Progenitor cell of endocrine pancreas (in vitro differentiated cells): ENCODE results near the gene GTF3C1. TPM values are rescaled to one million over a fixed set of nuclear protein-coding genes. Genes with fewer than 3 reads are reported as not detected.

Experiments used
- DNase-seq: peaks from one replicate; pipeline ENCODE4 v3.0.0; 2021; ENCODE audit warnings: low spot score; ENCODE audit not compliant: unreplicated experiment
- H3K27ac Mint-ChIP-seq: 2 replicates; pipeline ENCODE4 v1.8.0; 2021; ENCODE audit warnings: mild to moderate bottlenecking, moderate library complexity, mixed read lengths
- H3K27me3 Mint-ChIP-seq: 2 replicates; pipeline ENCODE4 v1.8.0; 2021; ENCODE audit warnings: mixed read lengths
- H3K36me3 Mint-ChIP-seq: 2 replicates; pipeline ENCODE4 v1.8.0; 2022; ENCODE audit warnings: mixed read lengths; ENCODE audit not compliant: insufficient read depth
- H3K4me1 Mint-ChIP-seq: 2 replicates; pipeline ENCODE4 v1.8.0; 2021; ENCODE audit warnings: low read depth, mixed read lengths
- H3K4me3 Mint-ChIP-seq: 2 replicates; pipeline ENCODE4 v1.8.0; 2021; ENCODE audit warnings: low read depth, mild to moderate bottlenecking, moderate library complexity, mixed read lengths
- H3K9me3 Mint-ChIP-seq: 2 replicates; pipeline ENCODE4 v1.8.0; 2021; ENCODE audit warnings: low read depth, mixed read lengths
- CTCF ChIP-seq: fragments of 200-600 bp; sonication (generic); IDR thresholded peaks from one replicate; pipeline ENCODE4 v1.5.0; 2021; ENCODE audit warnings: antibody characterized with exemption, mild to moderate bottlenecking; ENCODE audit not compliant: unreplicated experiment
- total RNA-seq: library from RNA; stranded (reverse); gene quantifications from 2 replicates; pipeline ENCODE4 v1.2.1, GENCODE V29; 2021

The GTF3C1 gene
- total RNA-seq, 1 donor from 2014 or later: 106 TPM

GRCh38 chr16:27455700-27456099, 94.0 kb downstream of the GTF3C1 start:
- no peak for TF ChIP-seq CTCF
- DNase-seq: no peak
- no peaks in the 10 kb centered on the region for H3K4me1 Mint-ChIP-seq
- H3K27ac Mint-ChIP-seq: no peak overlapping the region
- no peaks in the 10 kb centered on the region for H3K27me3 Mint-ChIP-seq
- no peaks in the 10 kb centered on the region for H3K9me3 Mint-ChIP-seq
- H3K36me3 Mint-ChIP-seq: peaks cover 3% of the 10 kb centered on the region
- H3K4me3 Mint-ChIP-seq: no peak overlapping the region

GRCh38 chr16:27453494-27453825, 96.3 kb downstream of the GTF3C1 start:
- Mint-ChIP-seq H3K27me3 (no peaks in the 10 kb centered on the region), H3K4me3 (no peak overlapping the region), H3K27ac (no peak overlapping the region), H3K9me3 (no peaks in the 10 kb centered on the region), H3K36me3 (peaks cover 2% of the 10 kb centered on the region), H3K4me1 (peaks cover 2% of the 10 kb centered on the region)
- no peak for TF ChIP-seq CTCF
- DNase-seq: no peak

DNA sequence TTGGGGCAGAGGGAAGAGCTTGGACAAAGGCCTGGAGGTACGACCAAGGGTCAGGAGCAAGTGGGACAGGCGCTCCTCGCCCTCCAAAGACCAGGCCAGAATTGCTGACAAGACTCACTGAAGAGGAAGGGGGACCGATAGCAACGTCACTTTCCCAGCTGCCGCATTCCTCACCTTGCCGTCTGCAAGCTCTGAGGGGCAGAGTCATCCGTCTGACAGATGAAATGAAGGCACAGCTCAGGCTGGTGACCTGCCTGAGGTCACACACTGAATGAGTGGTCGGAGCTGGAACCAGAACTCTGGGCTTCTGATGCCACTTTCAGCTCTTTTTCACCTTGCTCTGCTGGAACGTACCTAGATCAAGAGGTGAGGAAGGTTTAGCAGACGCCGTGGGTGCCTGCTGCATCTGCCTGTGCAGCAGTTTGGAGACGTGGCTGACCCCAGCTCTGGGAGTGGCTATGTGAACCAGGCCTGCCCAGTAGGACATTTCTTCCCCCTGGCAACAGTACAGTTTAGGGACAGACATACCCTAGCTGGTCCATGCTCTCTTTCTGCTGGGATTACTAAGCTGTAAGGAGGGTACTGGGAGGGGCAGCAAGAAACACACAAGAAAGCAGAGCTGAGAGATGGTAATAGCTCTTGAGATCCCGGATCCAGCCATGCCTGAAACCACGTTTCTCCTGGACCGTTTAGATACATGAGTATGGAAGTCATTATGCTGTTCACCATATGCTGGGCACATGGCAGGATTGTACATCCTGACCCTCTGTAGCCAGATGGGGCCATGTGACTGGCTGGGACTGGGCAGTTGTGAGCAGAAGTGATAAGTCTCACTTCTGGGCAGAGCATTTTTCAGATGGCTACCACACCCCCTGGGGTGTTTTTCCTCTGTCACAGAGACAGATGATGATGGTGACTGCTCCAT, 96.9 kb downstream of the GTF3C1 start:
- Mint-ChIP-seq H3K4me1 (peaks cover 2% of the 10 kb centered on the region), H3K4me3 (no peak overlapping the region), H3K27ac (no peak overlapping the region), H3K9me3 (no peaks in the 10 kb centered on the region), H3K27me3 (no peaks in the 10 kb centered on the region), H3K36me3 (peaks cover 2% of the 10 kb centered on the region)
- TF ChIP-seq CTCF: no peak
- DNase-seq: no peak

GRCh38 chr16:27450196-27450549, 99.5 kb downstream of the GTF3C1 start:
- H3K9me3 Mint-ChIP-seq: no peaks in the 10 kb centered on the region
- no peak for TF ChIP-seq CTCF
- no peak overlapping the region for H3K4me3 Mint-ChIP-seq
- peaks cover 2% of the 10 kb centered on the region for H3K4me1 Mint-ChIP-seq
- H3K36me3 Mint-ChIP-seq: no peaks in the 10 kb centered on the region
- no peaks in the 10 kb centered on the region for H3K27me3 Mint-ChIP-seq
- no peak overlapping the region for H3K27ac Mint-ChIP-seq
- no peak for DNase-seq

DNA sequence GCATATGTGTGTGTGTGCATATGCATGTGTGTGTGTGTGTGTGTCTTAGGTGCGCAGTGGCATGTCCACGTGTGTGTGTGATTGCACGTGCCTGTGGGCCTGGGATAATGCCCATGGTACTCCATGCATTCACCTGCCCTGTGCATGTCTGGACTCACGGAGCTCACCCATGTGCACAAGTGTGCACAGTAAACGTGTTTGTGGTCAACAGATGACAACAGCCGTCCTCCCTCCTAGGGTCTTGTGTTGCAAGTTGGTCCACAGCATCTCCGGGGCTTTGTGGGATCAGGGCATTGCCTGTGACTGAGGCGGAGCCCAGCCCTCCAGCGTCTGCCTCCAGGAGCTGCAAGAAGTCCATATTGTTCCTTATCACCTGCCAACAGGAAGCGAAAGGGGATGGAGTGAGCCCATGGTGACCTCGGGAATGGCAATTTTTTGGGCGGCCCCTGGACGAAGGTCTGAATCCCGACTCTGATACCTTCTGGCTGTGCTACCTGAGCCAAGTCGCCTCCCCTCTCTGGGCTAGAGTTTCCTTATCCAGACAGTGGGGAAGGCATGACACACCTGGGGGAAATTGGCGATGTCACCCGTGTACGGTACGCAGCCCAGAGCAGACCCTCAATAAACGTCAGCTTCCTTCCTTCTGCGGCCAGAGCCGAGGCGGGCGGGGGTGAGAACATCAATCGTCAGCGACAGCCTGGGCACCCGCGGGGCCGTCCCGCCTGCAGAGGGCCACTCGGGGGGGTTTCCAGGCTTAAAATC, 100.1 kb downstream of the GTF3C1 start:
- H3K9me3 Mint-ChIP-seq: no peaks in the 10 kb centered on the region
- no peaks in the 10 kb centered on the region for H3K36me3 Mint-ChIP-seq
- H3K4me3 Mint-ChIP-seq: no peak overlapping the region
- H3K27me3 Mint-ChIP-seq: no peaks in the 10 kb centered on the region
- no peak overlapping the region for H3K27ac Mint-ChIP-seq
- no peak for TF ChIP-seq CTCF
- DNase-seq: no peak
- H3K4me1 Mint-ChIP-seq: peaks cover 2% of the 10 kb centered on the region
